Liver (tissue), 9 donors: ENCODE results near the gene TMEM9B. TPM values are rescaled to one million over a fixed set of nuclear protein-coding genes. Genes with fewer than 3 reads are reported as not detected.

Source experiments
- DNase-seq: peaks from one replicate; pipeline ENCODE4 v3.0.0-alpha.2; 2017; ENCODE audit warnings: low spot score
- H3K27ac ChIP-seq, 2 donors: one replicate each; pipeline ENCODE4 v1.7.0; 2013; ENCODE audit warnings: inconsistent platforms in 2 of 2, low read length in 2 of 2, control low read depth in 1 of 2, low read depth in 1 of 2, mild to moderate bottlenecking in 1 of 2
- H3K27me3 ChIP-seq, 4 donors: one replicate each; pipeline versions ENCODE4 v1.6.1 to v1.7.0; 2013; ENCODE audit warnings: low read length in 3 of 4, inconsistent platforms in 1 of 4, mild to moderate bottlenecking in 1 of 4, moderate library complexity in 1 of 4; ENCODE audit not compliant: control insufficient read depth in 4 of 4, insufficient read depth in 4 of 4
- H3K36me3 ChIP-seq, 4 donors: one replicate each; pipeline versions ENCODE4 v1.6.1 to v1.7.0; 2013; ENCODE audit warnings: low read length in 3 of 4, mild to moderate bottlenecking in 3 of 4, low read depth in 1 of 4, moderate library complexity in 1 of 4; ENCODE audit not compliant: control insufficient read depth in 4 of 4, insufficient read depth in 3 of 4
- H3K4me1 ChIP-seq, 4 donors: one replicate each; pipeline versions ENCODE4 v1.6.1 to v1.7.0; 2013; ENCODE audit warnings: low read length in 3 of 4, mild to moderate bottlenecking in 3 of 4, moderate library complexity in 1 of 4; ENCODE audit not compliant: control insufficient read depth in 4 of 4, insufficient read depth in 4 of 4
- H3K4me3 ChIP-seq, 3 donors: one replicate each; pipeline versions ENCODE4 v1.6.1 to v1.7.0; 2013; ENCODE audit warnings: low read length in 3 of 3, control low read depth in 1 of 3, low read depth in 1 of 3, mild to moderate bottlenecking in 1 of 3
- H3K9ac ChIP-seq, 2 donors: one replicate each; pipeline ENCODE4 v1.7.0; 2013; ENCODE audit warnings: low read length in 2 of 2, mild to moderate bottlenecking in 2 of 2, moderate library complexity in 2 of 2, control low read depth in 1 of 2, low read depth in 1 of 2
- H3K9me3 ChIP-seq, 4 donors: one replicate each; pipeline versions ENCODE4 v1.6.1 to v1.7.0; 2013; ENCODE audit warnings: low read length in 3 of 4; ENCODE audit not compliant: control insufficient read depth in 4 of 4
- ATF3 ChIP-seq: IDR thresholded peaks from 2 replicates; pipeline ENCODE4 v1.6.1; 2016; ENCODE audit warnings: antibody characterized with exemption
- CTCF ChIP-seq: fragments of 150-350 bp; IDR thresholded peaks from 2 replicates; pipeline ENCODE4 v1.5.1; 2017; ENCODE audit warnings: improper control_type of control experiment, low read depth, low read length; ENCODE audit not compliant: missing input control
- FOXA1 ChIP-seq: IDR thresholded peaks from 2 replicates; pipeline ENCODE4 v1.6.1; 2016; ENCODE audit warnings: antibody characterized with exemption
- FOXA2 ChIP-seq: IDR thresholded peaks from 2 replicates; pipeline ENCODE4 v1.6.1; 2016; ENCODE audit warnings: antibody characterized with exemption
- GABPA ChIP-seq, 2 donors: IDR thresholded peaks in 1 of 2; conservative IDR thresholded peaks in 1 of 2; 2 replicates each; pipeline ENCODE4 v1.6.1; 2016; ENCODE audit warnings: antibody characterized with exemption in 2 of 2, mild to moderate bottlenecking in 1 of 2, moderate library complexity in 1 of 2
- HNF4G ChIP-seq: IDR thresholded peaks from 2 replicates; pipeline ENCODE4 v1.6.1; 2016; ENCODE audit warnings: antibody characterized with exemption
- JUND ChIP-seq, 2 donors: IDR thresholded peaks; 2 replicates each; pipeline ENCODE4 v1.6.1; 2016; ENCODE audit warnings: antibody characterized with exemption in 2 of 2
- MAX ChIP-seq: IDR thresholded peaks from 2 replicates; pipeline ENCODE4 v1.6.1; 2016; ENCODE audit warnings: antibody characterized with exemption
- NR2F2 ChIP-seq: IDR thresholded peaks from 2 replicates; pipeline ENCODE4 v1.6.1; 2016; ENCODE audit warnings: antibody characterized with exemption
- RAD21 ChIP-seq, 2 donors: IDR thresholded peaks; 2 replicates each; pipeline ENCODE4 v1.6.1; 2016; ENCODE audit warnings: antibody characterized with exemption in 2 of 2, mild to moderate bottlenecking in 2 of 2
- REST ChIP-seq: IDR thresholded peaks from 2 replicates; pipeline ENCODE4 v1.6.1; 2016; ENCODE audit warnings: antibody characterized with exemption, mild to moderate bottlenecking
- RXRA ChIP-seq, 2 donors: IDR thresholded peaks; 2 replicates each; pipeline ENCODE4 v1.6.1; 2017 to 2018; ENCODE audit warnings: antibody characterized with exemption in 2 of 2, mild to moderate bottlenecking in 1 of 2
- SP1 ChIP-seq: IDR thresholded peaks from 2 replicates; pipeline ENCODE4 v1.6.1; 2018; ENCODE audit warnings: antibody characterized with exemption, mild to moderate bottlenecking
- TAF1 ChIP-seq: conservative IDR thresholded peaks from 2 replicates; pipeline ENCODE4 v1.6.1; 2016; ENCODE audit warnings: antibody characterized with exemption, mild to moderate bottlenecking
- YY1 ChIP-seq: IDR thresholded peaks from 2 replicates; pipeline ENCODE4 v1.6.1; 2016; ENCODE audit warnings: antibody characterized with exemption, mild to moderate bottlenecking
- ZBTB33 ChIP-seq: IDR thresholded peaks from 2 replicates; pipeline ENCODE4 v1.6.1; 2016; ENCODE audit warnings: antibody characterized with exemption
- WGBS: extraction: QIAGEN DNeasy Blood & Tissue Kit; methylation state at CpG from one replicate; pipeline ENCODE4 v1.1.7; 2013; 5-methylcytosine and 5-hydroxymethylcytosine counted together
- polyA plus RNA-seq, 2 donors: library from polyadenylated mRNA; stranded (reverse) in 1 of 2; unstranded in 1 of 2; fragments of 200-250 nt in 1 of 2; fragments of >200 nt in 1 of 2; fragmentation: Nextera tagmentation in 1 of 2; extraction: Ambion mirVana in 1 of 2; gene quantifications; one replicate each; pipeline versions ENCODE4 v1.2.1 to v1.2.3, GENCODE V29; 2013 to 2015
- total RNA-seq, 2 donors: library from RNA; depleted of rRNA; stranded (reverse); fragments of >200 nt; gene quantifications; one replicate each; pipeline ENCODE4 v1.2.3, GENCODE V29; 2014
- donor health status: healthy.
- donor health status: healthy.
- donor health status: healthy.
- donor health status: healthy.
- donor health status: healthy.

TMEM9B gene
- total and polyA plus RNA-seq, 4 donors: 17.0 to 23.9 (median 19.5) TPM

GRCh38 chr11:8927233-8927632, 37.0 kb downstream of the TMEM9B start:
- H3K27me3 ChIP-seq: no peaks in the 10 kb centered on the region
- WGBS: 90% methylated on average over 5 of the region's 5 CpGs
- DNase-seq: no peak

More at GRCh38 chr11:8927233-8927632, 37.0 kb downstream of the TMEM9B start:
- Histone ChIP-seq H3K36me3 (peaks cover 0 to 5% (median 2%) of the 10 kb centered on the region in 4 donors), H3K4me3 (no peak overlapping the region), H3K9ac (no peak overlapping the region), H3K4me1 (no peaks in the 10 kb centered on the region), H3K27ac (no peak overlapping the region), H3K9me3 (no peaks in the 10 kb centered on the region)
- no peak for TF ChIP-seq ZBTB33
- no peak for TF ChIP-seq TAF1
- TF ChIP-seq NR2F2: no peak
- TF ChIP-seq HNF4G: no peak
- no peak for TF ChIP-seq RXRA (IDR thresholded peaks at IDR 0.05)
- no peak for TF ChIP-seq CTCF
- no peak for TF ChIP-seq MAX
- no peak for TF ChIP-seq REST
- TF ChIP-seq FOXA2: no peak
- TF ChIP-seq ATF3: no peak
- no peak for TF ChIP-seq GABPA (IDR thresholded peaks at IDR 0.05 in 1 of 2, conservative IDR thresholded peaks at IDR 0.05 in 1 of 2)
- no peak for TF ChIP-seq SP1
- no peak for TF ChIP-seq YY1
- TF ChIP-seq JUND (IDR thresholded peaks at IDR 0.05): no peak
- no peak for TF ChIP-seq RAD21 (IDR thresholded peaks at IDR 0.05)
- TF ChIP-seq FOXA1: no peak
